HG03342 (cell line): ENCODE measurements around the gene MOCS1.

Experiments used
- ATAC-seq: cut with Tn5 transposase; IDR thresholded peaks from one replicate; pipeline ENCODE4 v1.9.1; 2021; ENCODE audit warnings: mild to moderate bottlenecking, moderate library complexity; ENCODE audit not compliant: unreplicated experiment

Gene MOCS1

DNA sequence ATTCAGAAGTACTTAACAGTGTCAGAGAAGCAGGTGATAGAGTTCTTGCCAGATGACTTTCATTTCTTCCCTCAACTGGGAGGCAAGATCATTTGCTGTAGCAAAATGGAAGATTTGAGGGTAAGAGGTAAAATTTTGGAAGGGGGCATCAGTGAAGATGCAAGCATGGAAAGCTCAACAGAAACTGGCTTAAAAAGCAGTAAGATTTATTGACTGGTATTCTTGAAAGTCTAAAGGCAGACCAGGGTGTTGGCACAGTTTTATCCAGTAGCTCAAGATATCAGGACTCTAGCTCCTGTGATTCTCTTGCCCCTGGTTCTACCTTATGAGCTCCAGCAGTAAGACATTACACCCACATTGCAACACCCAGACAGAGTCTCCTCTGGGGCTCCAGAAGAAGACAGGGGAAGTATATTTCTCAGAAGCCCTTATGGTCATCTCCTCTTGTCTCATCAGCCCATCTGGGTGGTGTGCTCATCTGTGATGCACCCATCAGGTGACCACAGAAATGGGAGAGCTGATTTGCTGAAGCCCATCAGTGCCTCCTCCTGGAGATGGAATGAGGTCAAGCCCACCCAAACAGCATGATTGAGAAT is 16.0 kb upstream of the MOCS1 start:
- ATAC-seq: no peak

DNA sequence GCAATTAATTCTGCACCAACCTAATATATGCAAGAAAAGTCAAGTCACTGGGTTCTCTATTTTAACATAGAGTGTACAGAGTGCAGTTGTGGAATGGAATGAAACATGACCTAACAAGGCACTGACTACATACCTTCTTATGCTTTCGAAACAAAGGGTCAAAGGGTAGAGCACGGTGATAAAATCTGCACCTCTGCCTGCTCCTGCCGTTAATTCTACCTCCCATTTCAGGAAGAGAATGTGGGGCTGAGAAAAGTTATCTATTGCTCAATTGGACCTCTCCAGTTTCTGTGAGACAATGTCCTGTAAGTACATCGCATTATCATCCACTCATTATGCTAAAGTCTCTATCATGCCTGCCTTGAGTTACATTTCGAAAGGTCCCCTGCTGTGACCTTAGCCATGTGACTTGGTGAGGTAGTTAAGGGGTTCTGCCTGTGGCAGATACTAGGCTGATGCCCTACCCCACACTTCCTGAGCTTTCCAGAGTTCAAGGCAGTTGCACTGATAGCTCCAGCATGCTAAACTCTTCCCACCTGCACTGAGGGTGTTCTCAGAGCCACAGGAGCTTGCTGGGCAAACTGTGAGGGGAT is 14.0 kb upstream of the MOCS1 start:
- no peak for ATAC-seq

DNA sequence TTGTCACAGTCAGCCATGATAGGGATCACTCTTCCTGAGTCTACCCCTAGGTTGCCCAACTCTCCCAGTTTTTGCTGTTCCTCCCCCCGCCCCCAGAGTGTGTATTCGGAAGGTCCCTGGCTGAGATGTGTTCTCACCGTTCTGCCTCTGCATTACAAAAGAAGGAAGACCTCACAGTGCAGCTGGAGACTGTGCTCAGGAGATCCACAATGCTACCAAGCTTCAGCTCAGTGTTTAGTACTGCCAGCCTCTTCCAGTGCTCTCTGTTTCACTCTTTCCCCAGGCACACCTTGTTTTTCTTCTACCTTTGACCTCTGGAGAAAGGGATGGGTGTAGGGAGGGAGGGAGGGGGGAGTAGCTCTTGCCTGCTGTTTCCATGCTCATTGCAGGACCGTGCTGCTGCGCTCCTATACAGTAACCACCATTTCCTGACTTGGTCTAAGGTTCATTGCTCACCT is 13.4 kb upstream of the MOCS1 start:
- ATAC-seq: no peak

DNA sequence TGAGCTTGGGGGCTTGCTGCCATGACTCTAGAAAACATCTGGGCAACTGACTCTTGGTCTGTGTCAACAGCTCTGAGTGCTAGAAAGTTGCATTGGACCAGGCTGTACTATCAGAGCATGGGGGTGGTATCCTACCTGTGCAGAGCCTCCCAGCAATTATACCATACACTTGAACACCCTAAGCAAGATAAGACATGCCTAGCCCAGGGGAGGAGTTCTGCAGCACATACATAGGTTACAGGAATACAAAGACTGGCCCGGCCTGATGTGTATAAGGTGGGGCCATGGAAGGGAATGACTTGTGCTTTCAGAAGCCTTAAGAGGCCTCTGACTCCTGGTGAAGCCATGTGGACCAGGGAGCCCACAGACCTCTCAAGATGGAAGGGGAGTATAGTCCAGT is 11.4 kb upstream of the MOCS1 start:
- ATAC-seq: no peak

DNA sequence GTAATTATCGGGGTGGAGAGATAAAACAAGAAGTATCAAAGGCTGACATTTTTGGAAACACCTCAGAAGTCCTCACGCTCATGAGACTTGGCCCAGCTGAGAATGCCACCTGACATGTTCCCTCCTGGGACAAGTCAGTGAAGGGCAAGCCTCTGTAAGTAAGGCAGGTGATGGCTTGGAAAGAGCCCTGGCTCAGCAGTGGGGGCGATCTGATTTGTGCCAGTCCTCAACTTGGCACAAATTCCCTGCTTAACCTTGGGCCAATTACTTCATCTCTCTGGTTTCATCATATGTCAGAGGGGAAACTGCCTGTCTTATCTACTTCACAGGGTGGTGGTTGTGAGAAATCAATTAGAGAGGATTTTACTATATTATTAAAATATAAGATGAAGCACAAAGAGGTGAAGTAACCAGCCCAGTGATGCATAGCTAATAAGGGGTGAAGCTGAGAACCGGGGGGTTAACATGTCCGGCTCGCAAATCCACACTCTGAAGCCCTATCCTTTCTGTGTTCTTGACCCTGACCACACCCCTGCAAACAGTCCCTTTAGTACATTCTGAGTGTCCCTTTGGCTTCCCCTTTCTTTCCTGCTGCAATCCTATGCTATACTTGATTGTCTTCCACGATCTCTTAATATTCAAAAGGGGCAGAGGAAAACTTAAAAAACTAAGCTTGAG is 8.8 kb upstream of the MOCS1 start:
- no peak for ATAC-seq

DNA sequence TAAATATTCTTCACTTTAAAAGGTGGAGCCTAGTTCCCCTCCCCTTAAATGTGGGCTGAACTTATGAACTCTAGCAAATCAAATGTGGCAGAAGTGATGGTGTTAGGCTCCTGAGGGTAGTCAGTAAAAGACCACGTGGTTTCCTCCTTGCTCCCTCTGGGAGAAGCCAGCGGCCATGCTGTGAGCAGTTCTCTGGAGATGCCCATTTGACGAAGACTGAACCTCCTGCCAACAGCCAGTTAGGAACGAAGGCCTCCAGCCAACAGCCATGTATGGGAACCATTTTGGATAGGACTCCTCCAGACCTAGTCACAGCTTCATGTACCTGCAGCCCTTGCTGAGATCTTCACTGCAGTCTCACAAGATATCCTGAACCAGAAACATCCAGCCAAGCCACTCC is 7.6 kb upstream of the MOCS1 start:
- ATAC-seq: no peak

DNA sequence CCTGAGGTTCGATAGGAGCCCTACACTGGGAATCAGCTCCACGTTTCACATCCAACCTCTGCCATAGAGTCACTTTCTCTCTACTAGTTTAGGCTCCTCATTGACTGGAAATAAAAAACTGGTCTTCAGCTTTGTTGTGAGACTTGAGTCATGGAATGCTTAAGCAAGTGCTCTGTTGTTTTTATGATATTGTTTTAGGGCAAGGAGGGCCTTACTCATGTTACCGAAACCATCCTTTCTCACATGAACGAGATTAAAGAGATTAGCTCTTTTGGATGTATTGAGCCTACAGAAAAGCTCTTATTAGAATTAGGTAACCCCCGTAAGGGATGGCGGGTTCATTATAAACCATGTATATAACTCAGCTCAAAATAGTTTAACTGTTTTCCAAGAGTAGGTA is 6.9 kb upstream of the MOCS1 start:
- no peak for ATAC-seq

DNA sequence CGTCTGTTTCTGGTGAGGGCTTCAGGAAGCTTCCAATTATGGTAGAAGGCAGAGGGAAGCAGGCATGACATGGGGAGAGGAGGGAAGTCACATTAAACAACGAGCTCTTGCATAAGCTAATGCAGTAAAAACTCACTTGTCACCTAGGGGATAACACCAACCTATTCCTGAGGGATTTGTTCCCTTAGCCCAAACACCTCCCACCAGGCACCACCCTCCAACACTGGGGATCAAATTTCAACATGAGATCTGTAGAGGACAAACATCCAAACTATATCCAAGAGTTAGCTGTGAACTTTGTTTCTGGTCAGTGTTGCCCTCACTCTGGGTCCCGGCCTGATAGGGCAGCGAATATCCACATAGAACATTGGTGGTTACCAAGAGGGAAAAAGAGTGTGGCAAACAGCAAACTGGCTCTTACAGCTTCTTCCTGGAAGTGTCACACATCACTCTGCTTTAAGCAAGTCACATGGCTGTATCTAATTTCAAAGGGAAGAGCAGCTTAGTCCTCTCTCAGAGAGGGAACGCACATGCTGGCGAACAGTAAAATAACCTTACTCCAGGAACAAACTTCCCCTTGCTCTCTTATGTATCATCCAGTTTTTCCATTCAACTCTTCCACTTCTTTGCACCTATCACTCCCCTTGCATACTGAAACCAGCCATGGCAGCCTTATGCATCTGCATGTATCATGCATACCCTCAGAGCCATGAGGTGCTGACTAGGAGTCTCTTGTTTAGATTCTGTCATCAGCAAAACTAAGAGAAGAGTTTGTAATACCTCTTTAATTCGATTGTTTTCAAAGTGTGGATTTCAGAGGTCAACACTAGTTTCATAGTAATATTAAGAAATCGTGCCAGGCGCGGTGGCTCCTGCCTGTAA is 4.8 kb upstream of the MOCS1 start:
- ATAC-seq: no peak

DNA sequence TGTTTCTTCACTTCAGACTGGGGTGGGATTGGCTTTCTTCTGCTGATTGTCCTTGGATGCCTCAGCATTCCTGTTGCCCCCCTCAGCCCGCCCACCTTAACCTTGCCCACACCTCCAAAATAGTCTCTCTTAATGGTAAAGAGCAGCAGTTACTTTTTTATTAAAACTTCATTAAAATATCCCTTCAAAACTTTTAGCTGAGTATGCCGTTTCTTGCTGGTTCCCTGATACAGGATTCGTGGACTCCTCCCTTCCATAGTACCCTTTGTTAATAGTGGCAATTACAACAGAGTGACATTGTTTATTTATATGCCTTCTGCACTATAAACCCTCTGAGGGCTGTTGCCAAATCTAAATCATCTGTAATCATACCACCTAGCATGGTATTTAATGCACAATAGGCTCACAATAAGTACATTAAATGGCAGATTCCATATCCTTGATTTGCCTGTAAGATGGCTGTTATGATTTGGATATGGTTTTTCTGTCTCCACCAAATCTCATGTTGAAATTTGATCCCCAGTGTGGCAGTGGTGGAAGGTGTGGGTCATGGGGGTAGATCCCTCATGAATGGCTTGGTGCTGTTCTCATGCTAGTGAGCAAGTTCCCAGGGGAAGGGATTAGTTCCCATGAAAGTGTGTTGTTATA is 3.5 kb upstream of the MOCS1 start:
- ATAC-seq: no peak

DNA sequence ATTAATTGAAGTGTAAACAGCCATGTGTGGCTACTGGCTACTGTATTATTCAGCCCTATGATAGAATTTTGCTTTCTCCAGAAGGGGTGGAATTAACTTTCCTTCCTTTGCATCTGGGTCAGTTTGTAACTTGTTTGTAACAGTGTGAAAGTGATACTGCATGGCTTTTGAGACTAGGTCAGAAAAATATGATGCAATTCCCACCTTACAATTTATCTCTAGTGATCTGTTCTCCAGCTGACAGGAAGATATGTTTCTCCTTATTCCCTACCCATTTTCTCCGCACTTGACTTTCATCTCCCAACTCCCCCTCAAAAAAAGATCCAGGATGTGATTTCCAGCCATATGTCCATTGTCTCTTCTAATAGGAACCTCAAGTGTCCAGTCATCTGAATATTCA is 2.6 kb upstream of the MOCS1 start:
- ATAC-seq: no peak

DNA sequence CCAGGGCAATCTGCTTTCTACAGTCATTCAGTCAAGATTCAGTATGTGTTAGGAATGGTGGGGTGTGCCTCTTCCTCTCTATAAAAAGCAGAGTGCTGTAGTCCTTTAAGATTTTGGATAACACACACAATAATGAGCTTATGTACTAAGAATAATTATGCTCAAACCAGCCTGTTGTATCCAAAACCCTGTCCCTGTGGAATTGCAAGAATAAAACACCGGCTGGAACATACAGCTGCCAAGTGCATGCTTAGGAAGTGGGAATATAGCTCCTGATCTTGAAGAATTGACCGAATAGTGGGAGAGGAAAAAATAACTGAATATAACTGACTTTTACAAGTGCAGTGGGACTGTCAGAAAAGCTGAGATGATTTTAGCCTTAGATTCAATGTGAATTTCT is 979 bp upstream of the MOCS1 start:
- ATAC-seq: no peak

DNA sequence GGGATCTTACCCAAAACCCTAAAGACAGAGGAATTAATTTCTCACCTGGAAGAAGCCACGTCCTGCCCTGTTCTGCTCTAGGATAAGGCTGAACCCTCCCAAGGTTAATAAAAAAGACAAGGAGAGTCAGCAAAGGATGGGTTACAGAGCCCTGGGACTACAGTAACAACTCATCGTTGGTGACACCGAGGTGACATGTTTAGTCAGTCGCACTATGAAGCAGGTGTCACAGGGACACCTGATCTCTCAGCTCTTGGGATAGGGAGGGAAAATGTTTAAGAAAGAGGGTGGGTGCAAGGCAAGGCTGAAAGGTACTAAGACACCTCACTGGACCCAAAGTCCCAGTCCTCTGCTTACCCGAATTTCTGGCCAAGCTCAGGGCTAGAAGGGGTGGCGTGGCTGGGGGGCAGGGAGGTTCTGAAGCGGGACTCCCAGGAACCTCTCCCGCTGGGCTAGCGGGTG is 562 bp downstream of the MOCS1 start:
- ATAC-seq: no peak

DNA sequence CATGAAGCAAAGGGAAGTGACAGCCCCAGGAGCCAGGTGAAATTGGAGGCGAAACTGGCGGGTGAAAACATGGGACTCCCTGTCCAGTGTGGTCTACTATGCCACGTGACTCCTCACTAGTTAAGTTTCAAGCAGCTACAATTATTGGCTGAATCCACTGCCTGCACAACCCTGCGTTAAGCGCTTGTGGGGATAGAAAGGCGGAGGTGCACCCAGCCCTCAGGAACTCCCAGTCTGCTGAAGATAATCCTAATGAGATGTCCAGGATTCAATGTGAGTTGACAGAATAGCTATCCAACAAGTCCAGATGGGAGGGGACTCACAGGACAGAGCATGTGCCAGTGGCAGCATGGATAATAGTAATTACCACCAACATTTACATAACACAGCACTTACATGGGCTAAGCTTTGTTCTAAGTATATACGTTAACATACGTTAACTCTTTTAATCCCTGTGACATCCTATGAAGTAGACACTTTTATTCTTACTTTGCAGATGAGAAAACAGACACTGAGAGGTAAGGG is 1.8 kb downstream of the MOCS1 start:
- no peak for ATAC-seq

DNA sequence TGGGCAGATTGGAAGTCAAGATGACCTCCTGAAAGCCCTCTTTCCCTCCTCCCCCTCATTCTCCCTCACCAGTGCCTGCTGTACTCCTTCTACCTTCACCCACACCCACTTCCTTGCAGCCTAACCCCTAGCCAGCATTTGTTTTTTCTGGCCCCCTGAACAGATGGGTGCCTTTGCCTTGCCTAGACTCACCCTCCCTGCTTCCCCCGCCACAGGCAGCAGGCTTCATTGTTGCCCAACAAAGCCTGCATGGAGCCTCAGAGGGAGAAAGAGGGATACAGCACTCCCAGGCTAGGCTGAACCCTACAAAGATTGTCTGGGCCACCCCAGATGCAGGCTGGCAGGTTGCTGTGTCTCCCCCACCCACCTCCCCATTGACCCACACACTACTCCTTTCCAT is 2.7 kb downstream of the MOCS1 start:
- ATAC-seq: no peak

DNA sequence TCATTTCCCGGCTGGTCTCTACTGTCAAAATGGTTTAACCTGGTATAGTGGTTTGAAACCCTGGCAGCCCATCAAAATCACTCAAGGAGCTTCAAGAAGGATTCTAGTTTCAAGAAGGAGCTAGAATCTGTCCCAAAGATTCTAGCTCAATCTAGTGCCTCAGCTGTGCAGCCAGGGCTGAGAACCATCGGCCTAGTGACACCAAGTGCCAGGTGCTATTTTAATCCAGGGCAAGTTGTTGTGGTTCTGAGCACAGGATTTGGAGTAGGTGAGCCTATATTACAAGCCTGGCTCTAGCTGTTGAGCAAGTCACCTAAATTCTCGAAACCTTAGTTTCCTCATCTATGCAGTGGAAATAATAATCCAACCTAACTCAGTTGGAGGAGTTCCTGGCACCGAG is 3.7 kb downstream of the MOCS1 start:
- no peak for ATAC-seq

DNA sequence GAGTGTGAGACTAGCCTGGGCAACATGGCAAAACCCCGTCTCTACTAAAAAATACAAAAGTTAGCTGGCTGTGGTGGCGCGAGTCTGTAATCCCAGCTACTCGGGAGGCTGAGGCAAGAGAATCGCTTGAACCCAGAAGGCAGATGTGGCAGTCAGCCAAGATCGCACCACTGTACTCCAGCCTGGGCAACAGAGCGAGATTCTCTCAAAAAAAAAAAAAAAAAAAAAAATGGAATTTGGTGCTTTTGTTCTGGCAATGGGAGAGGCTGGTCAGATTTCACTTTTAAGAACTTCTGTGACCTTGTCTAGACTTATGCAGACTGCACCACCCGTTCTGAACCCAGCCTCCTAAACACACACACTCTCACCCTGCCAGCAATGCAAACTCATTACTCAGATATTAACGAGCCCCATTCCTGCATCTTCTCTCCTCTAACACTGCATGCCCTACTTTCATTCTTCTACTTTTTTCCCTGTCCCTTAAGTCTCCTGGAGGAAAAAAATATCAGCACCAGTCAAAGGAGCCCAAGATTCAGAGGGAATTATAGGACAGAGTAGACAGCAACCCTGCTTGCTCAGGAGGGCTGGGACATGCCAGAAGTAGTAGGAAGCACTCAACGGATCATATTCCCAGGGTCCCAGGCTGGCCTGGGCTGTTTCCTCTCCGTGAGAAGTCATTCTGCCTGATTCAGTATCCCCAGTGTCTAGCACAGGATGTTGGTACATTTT is 4.4 kb downstream of the MOCS1 start:
- no peak for ATAC-seq

DNA sequence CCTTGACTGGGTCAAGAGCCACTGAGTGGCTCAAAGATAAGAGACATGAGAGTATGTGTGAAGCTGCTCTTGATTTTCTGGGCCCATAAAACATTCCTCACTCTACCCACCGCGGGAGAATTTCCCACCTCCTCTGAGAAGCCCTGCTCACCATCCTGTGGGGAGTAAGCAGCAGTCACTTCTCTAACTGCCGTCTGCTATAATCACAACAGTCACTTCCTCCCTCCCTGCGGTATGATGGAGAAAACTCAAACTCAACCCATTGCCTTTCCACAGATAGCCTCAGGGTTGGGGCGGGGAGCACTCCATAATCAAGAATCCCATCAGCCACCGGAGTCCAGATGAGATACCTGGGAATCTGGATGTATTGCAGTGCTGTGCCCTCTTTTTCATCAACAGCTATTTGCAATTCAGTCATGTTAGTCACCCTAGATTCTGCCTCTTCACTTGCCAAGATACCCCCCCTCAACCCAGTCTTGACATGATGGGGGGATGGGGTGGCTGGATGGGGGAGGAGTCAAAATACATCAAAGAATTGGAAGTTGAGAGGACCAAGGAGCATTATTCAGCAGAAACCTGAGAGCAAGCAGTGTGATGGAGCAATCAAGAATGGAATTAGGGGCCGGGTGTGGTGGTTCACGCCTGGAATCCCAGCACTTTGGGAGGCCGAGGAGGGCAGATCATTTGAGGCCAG is 5.1 kb downstream of the MOCS1 start:
- ATAC-seq: no peak

DNA sequence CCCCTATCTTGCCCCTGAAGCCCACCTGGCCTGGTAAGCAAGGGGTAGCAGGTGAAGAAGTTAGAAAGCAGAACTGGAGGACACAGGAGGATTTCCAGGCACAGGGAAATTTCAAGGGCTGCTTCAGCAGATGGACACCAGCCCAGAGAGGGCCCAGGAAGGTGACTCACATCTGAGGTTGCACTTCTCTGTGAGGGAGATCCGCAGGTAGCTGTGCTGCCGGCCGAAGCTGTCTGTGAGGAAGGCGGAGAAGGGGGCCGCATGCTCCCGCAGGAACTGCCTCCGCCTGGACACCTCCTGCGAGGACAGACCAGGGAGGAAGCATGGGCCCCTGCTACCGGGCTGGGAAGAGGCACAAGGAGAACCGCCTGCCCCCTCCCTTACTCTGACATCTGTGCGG is 7.1 kb downstream of the MOCS1 start:
- ATAC-seq: no peak

DNA sequence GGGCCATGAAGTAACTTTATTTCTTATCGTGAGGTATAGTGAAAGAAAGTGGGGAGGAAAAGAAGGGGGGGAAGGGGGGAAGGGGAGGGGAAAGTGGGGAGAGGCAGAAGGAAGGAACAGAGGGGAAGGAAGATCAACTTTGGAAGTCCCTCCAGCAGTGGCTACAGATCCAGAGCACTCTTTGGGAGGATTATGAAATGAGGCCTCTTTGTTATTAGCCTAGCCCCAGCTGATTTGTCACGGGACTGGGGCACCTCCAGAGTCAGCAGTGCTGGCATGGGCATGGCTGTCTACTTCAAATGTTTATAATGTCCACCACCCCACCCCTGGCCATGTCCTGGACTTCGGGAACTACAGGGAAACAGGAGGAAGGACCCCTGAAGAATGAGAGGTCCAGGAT is 7.6 kb downstream of the MOCS1 start:
- ATAC-seq: no peak

DNA sequence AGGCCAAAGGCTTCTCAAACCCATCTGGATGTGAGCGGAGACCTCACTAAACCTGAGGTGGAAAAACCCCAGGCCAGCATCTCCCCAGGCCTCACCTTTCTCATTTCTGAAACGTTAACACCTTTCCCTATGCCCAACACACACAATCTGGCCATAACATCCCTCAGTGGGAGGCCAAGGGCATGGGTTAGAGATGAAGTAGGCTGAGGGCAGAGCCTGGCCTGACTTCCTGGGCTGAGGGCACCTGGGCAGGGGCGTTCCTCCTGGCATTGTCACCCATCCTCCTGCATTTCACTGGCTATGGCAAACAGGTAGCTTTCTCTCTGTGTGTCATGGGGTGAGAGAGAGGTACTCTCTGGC is 8.4 kb downstream of the MOCS1 start:
- ATAC-seq: no peak
